ENCODE results near the gene RNF115.

DNA sequence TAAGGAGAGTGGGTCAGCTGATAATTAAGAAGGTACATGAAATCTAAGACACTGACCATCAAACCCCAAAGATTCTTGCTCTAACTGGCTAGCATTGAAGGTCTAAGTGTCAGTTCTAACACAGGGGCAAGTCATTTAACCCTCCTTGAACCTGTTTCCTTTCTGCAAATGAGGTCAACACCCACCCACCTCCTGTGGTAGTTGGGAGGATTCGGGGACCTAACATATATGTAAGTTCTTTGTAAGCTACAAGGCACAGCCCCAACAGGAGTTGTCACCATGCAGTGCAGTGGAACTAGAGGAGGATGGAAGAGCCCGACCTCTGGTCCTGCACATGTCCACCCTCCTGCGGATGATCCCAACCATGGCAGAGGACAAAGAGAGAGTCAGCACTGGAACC, 23.9 kb upstream of the RNF115 start:
- TF ChIP-seq, protein P1, sequence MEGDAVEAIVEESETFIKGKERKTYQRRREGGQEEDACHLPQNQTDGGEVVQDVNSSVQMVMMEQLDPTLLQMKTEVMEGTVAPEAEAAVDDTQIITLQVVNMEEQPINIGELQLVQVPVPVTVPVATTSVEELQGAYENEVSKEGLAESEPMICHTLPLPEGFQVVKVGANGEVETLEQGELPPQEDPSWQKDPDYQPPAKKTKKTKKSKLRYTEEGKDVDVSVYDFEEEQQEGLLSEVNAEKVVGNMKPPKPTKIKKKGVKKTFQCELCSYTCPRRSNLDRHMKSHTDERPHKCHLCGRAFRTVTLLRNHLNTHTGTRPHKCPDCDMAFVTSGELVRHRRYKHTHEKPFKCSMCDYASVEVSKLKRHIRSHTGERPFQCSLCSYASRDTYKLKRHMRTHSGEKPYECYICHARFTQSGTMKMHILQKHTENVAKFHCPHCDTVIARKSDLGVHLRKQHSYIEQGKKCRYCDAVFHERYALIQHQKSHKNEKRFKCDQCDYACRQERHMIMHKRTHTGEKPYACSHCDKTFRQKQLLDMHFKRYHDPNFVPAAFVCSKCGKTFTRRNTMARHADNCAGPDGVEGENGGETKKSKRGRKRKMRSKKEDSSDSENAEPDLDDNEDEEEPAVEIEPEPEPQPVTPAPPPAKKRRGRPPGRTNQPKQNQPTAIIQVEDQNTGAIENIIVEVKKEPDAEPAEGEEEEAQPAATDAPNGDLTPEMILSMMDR (IDR thresholded peaks at IDR 0.05) = no peak
- TF ChIP-seq POLR2A (IDR thresholded peaks at IDR 0.05) = no peak

All from lower leg skin (tissue), 3 donors.